GM18519 (cell line): ENCODE data around the gene GGT5.

Experiments used
- ATAC-seq: cut with Tn5 transposase; IDR thresholded peaks from one replicate; pipeline ENCODE4 v1.9.1; 2021; ENCODE audit warnings: mild to moderate bottlenecking, moderate library complexity; ENCODE audit not compliant: unreplicated experiment, low FRiP score

Gene GGT5

GRCh38 chr22:24170188-24170587, 74.7 kb downstream of the GGT5 start:
- ATAC-seq, result no peak
